ENCODE results near the gene SOWAHB.

Gene SOWAHB

GRCh38 chr4:76897536-76898384 is at the start of gene SOWAHB:
TSS of gene SOWAHB (minus strand) at chr4:76898144. CDS start at chr4:76897849, 295 bp downstream.
- peak; percentile 88 for DNase-seq

- no peak for DNase-seq
Observed at GRCh38 chr4:76947369-76947768, 49.4 kb upstream of the SOWAHB start.

- no peak for DNase-seq
Observed at GRCh38 chr4:76943790-76944189, 45.8 kb upstream of the SOWAHB start.

GRCh38 chr4:76943129-76943620 is 45.2 kb upstream of the SOWAHB start:
- no peak for DNase-seq

- no peak for DNase-seq
Observed at GRCh38 chr4:76939184-76939583, 41.2 kb upstream of the SOWAHB start.

- no peak for DNase-seq
Observed at GRCh38 chr4:76931576-76932276, 33.8 kb upstream of the SOWAHB start.

- DNase-seq, result peak; percentile 42
Observed at GRCh38 chr4:76931087-76931486, 33.1 kb upstream of the SOWAHB start.

GRCh38 chr4:76930685-76931084 is 32.7 kb upstream of the SOWAHB start:
- no peak for DNase-seq

- no peak for DNase-seq
Observed at GRCh38 chr4:76926841-76927240, 28.9 kb upstream of the SOWAHB start.

- DNase-seq, result no peak
Observed at GRCh38 chr4:76923619-76924357, 25.8 kb upstream of the SOWAHB start.

GRCh38 chr4:76920715-76921114 is 22.8 kb upstream of the SOWAHB start:
- DNase-seq, result no peak

GRCh38 chr4:76909711-76910110 is 11.8 kb upstream of the SOWAHB start:
- DNase-seq, result no peak

GRCh38 chr4:76905521-76905920 is 7.6 kb upstream of the SOWAHB start:
- no peak for DNase-seq

- no peak for DNase-seq
Observed at GRCh38 chr4:76904646-76905190, 6.8 kb upstream of the SOWAHB start.

- DNase-seq, result no peak
Observed at GRCh38 chr4:76902233-76902890, 4.4 kb upstream of the SOWAHB start.

GRCh38 chr4:76898949-76899645 is 1.2 kb upstream of the SOWAHB start:
- DNase-seq, result no peak

- no peak for DNase-seq
Observed at GRCh38 chr4:76898385-76898692, 395 bp upstream of the SOWAHB start.

GRCh38 chr4:76896614-76897535 is 1.1 kb downstream of the SOWAHB start:
- DNase-seq, result no peak

- DNase-seq, result no peak
Observed at GRCh38 chr4:76896048-76896447, 1.9 kb downstream of the SOWAHB start.

GRCh38 chr4:76895619-76896018 is 2.3 kb downstream of the SOWAHB start:
- DNase-seq, result no peak

Data from DMS153 (cell line).